HepG2 (cell line): ENCODE measurements around the gene ATP5PF. TPM values are rescaled to one million over a fixed set of nuclear protein-coding genes. Genes with fewer than 3 reads are reported as not detected.
A peak's percentile ranks its signal among the peaks of the same experiment; 100 is the strongest.

Experiments
- ARID5B ChIP-seq: IDR thresholded peaks from 2 replicates; pipeline ENCODE4 v1.4.0; 2020; ENCODE audit warnings: mild to moderate bottlenecking, missing genetic modification reagents
- GATAD2A ChIP-seq: IDR thresholded peaks from 2 replicates; pipeline ENCODE4 v1.6.1; 2016
- HMGXB3 ChIP-seq: sonication (generic); formaldehyde crosslinking; IDR thresholded peaks from 2 replicates; pipeline ENCODE4 v1.4.0; 2020; ENCODE audit warnings: missing genetic modification reagents, borderline replicate concordance
- MEIS1 ChIP-seq: sonication (generic); formaldehyde crosslinking; IDR thresholded peaks from 2 replicates; pipeline ENCODE4 v1.9.0; 2021; ENCODE audit warnings: mild to moderate bottlenecking, missing genetic modification reagents, moderate library complexity, borderline replicate concordance
- RAD51 ChIP-seq: fragments of 450-650 bp; IDR thresholded peaks from 2 replicates; pipeline ENCODE4 v1.6.1; 2016; ENCODE audit warnings: borderline replicate concordance
- TCF7 ChIP-seq: sonication (generic); IDR thresholded peaks from 2 replicates; pipeline ENCODE4 v1.6.1; 2016; ENCODE audit warnings: antibody characterized with exemption, low read depth
- THYN1 ChIP-seq: sonication (generic); formaldehyde crosslinking; IDR thresholded peaks from 2 replicates; pipeline ENCODE4 v1.8.1; 2023; ENCODE audit warnings: low read depth, mild to moderate bottlenecking, moderate library complexity, missing genetic modification reagents, borderline replicate concordance
- TRIM22 ChIP-seq: fragments of 450-650 bp; IDR thresholded peaks from 2 replicates; pipeline ENCODE4 v1.6.1; 2017
- ZNF468 ChIP-seq: sonication (generic); formaldehyde crosslinking; IDR thresholded peaks from 2 replicates; pipeline ENCODE4 v1.8.0; 2022; ENCODE audit warnings: mild to moderate bottlenecking, moderate library complexity, missing genetic modification reagents
- ZNF614 ChIP-seq: IDR thresholded peaks from 2 replicates; pipeline ENCODE4 v1.6.1; 2018; ENCODE audit warnings: missing biosample characterization, missing genetic modification reagents, inconsistent platforms, borderline replicate concordance
- ZNF770 ChIP-seq: sonication (generic); formaldehyde crosslinking; IDR thresholded peaks from 2 replicates; pipeline ENCODE4 v1.5.0; 2020; ENCODE audit warnings: mild to moderate bottlenecking, missing genetic modification reagents
- ZNF780A ChIP-seq: sonication (generic); formaldehyde crosslinking; IDR thresholded peaks from 2 replicates; pipeline ENCODE4 v1.8.0; 2022; ENCODE audit warnings: mild to moderate bottlenecking, missing genetic modification reagents, moderate library complexity
- ZSCAN20 ChIP-seq: sonication (generic); formaldehyde crosslinking; IDR thresholded peaks from 2 replicates; pipeline ENCODE4 v1.4.0; 2020; ENCODE audit warnings: missing genetic modification reagents, mild to moderate bottlenecking, borderline replicate concordance
- ZSCAN30 ChIP-seq: sonication (generic); formaldehyde crosslinking; IDR thresholded peaks from 2 replicates; pipeline ENCODE4 v1.5.0; 2020; ENCODE audit warnings: mild to moderate bottlenecking, missing genetic modification reagents
- polyA plus RNA-seq, 8 experiments: library from polyadenylated mRNA; depleted of rRNA in 3 of 8; stranded (reverse) in 7 of 8; unstranded in 1 of 8; fragments of >200 nt; fragmentation: Illumina TruSeq in 4 of 8; extraction: Trizol in 4 of 8; gene quantifications; 2 replicates each; pipeline versions ENCODE4 v1.2.1 to v1.2.3, GENCODE V29; 2011 to 2016; ENCODE audit warnings: low read depth in 4 of 8, missing spikeins in 1 of 8, mixed read lengths in 1 of 8; ENCODE audit not compliant: insufficient read depth in 1 of 8
- total RNA-seq, 5 experiments: library from RNA; depleted of rRNA; stranded (reverse); fragments of >200 nt; fragmentation: Illumina TruSeq; extraction: Trizol; gene quantifications; 2 replicates each; pipeline ENCODE4 v1.2.3, GENCODE V29; 2016; ENCODE audit warnings: low read depth in 1 of 5

The ATP5PF gene
- total and polyA plus RNA-seq, 2 of the 13 experiments (the other 11 are each of a cell fraction or from before 2014, with no cell fraction given): 131 to 157 TPM

GRCh38 chr21:25734904-25735645 is at the start of gene ATP5PF, which contains the start of gene GABPA (continued):
- TF ChIP-seq ARID5B (CRISPR knock-in tag): peak; percentile 50; the same call in 1 of the 2 replicates
- TF ChIP-seq THYN1: no peak
- TF ChIP-seq TCF7: no peak
- no peak; the same call in 1 of the 2 replicates for TF ChIP-seq ZNF468 (CRISPR knock-in tag)
- TF ChIP-seq RAD51: no peak
- TF ChIP-seq ZSCAN30: no peak
- TF ChIP-seq MEIS1 (CRISPR knock-in tag): peak; percentile 67; the same call in 1 of the 2 replicates
- no peak for TF ChIP-seq ZNF614
- TF ChIP-seq ZNF770 (CRISPR knock-in tag): 0 out of 2 replicates have a peak, but pooled peaks have one; percentile 8
- no peak for TF ChIP-seq ZSCAN20 (CRISPR knock-in tag)
- no peak; the same call in 1 of the 2 replicates for TF ChIP-seq HMGXB3 (CRISPR knock-in tag)
- no peak; the same call in 1 of the 2 replicates for TF ChIP-seq ZNF780A (CRISPR knock-in tag)
- TF ChIP-seq TRIM22: no peak
- TF ChIP-seq GATAD2A (CRISPR knock-in tag): peak; percentile 58; the same call in 1 of the 2 replicates
